Endothelial cell of umbilical vein (primary cell): ENCODE measurements around the gene SESN3. TPM values are rescaled to one million over a fixed set of nuclear protein-coding genes. Genes with fewer than 3 reads are reported as not detected.

ENCODE experiments used
- BruUV-seq: library from RNA; stranded (reverse); fragments of 400-500 nt; replicated peaks from 2 replicates; lab custom pipeline; 2021; lab: Mats Ljungman, UMichigan
- CTCF ChIA-PET: fragments of 300-600, 350-600 bp; sonication (Branson Sonifier 250); formaldehyde crosslinking; loops from one replicate; lab custom pipeline; 2021; ENCODE audit warnings: antibody characterized with exemption, inconsistent platforms; lab: Charles Lee
- POLR2A ChIA-PET: fragments of 300-600, 350-600 bp; sonication (Branson Sonifier 250); formaldehyde crosslinking; loops from one replicate; lab custom pipeline; 2021; ENCODE audit warnings: antibody characterized with exemption, inconsistent platforms; lab: Charles Lee
- DNase-seq: peaks from one replicate; pipeline ENCODE4 v3.0.0-alpha.2; 2011; ENCODE audit warnings: low read depth, low spot score
- FAIRE-seq: peaks from 2 replicates; lab custom pipeline; 2011; peaks lifted over from hg19 to GRCh38; lab: Jason Lieb, UNC
- H2AFZ ChIP-seq: 2 replicates; pipeline ENCODE4 v1.6.0; 2012; ENCODE audit warnings: low read depth, low read length, control low read depth, inconsistent platforms
- H3K27ac ChIP-seq: 2 replicates; pipeline ENCODE4 v1.5.1; 2011; ENCODE audit warnings: low read depth, mild to moderate bottlenecking, control low read depth, low read length, moderate library complexity; ENCODE audit not compliant: insufficient read depth
- H3K27me3 ChIP-seq, 2 experiments: 2 replicates each; pipeline versions ENCODE4 v1.6.0 to v1.6.1; 2011; ENCODE audit warnings: low read length in 2 of 2, mixed read lengths in 1 of 2; ENCODE audit not compliant: control insufficient read depth in 2 of 2, insufficient read depth in 2 of 2
- H3K36me3 ChIP-seq, 2 experiments: 2 replicates in 1 of 2; 3 replicates in 1 of 2; pipeline ENCODE4 v1.5.1; 2011; ENCODE audit warnings: low read length in 2 of 2, mild to moderate bottlenecking in 1 of 2, moderate library complexity in 1 of 2; ENCODE audit not compliant: control insufficient read depth in 2 of 2, insufficient read depth in 2 of 2; ENCODE audit errors: extremely low read depth in 1 of 2
- H3K4me1 ChIP-seq: 3 replicates; pipeline ENCODE4 v1.5.1; 2011; ENCODE audit warnings: mild to moderate bottlenecking, low read length; ENCODE audit not compliant: control insufficient read depth, insufficient read depth; ENCODE audit errors: extremely low read depth
- H3K4me2 ChIP-seq: 2 replicates; pipeline ENCODE4 v1.6.1; 2011; ENCODE audit warnings: low read length, control low read depth, mixed read lengths; ENCODE audit not compliant: insufficient read depth
- H3K4me3 ChIP-seq, 3 experiments: fragments of 200-600 bp in 1 of 3; sonication (generic), shearing (Covaris generic) in 1 of 3; replicated peaks in 1 of 3; 2 replicates each; pipeline ENCODE4 v1.5.1; 2011 to 2016; ENCODE audit warnings: control low read depth in 3 of 3, low read length in 3 of 3, mild to moderate bottlenecking in 2 of 3, inconsistent platforms in 1 of 3, low read depth in 1 of 3, moderate library complexity in 1 of 3; ENCODE audit not compliant: insufficient read depth in 1 of 3
- H3K79me2 ChIP-seq: 2 replicates; pipeline ENCODE4 v1.6.0; 2012; ENCODE audit warnings: low read length, inconsistent platforms; ENCODE audit not compliant: control insufficient read depth, insufficient read depth
- H3K9ac ChIP-seq: replicated peaks from 2 replicates; pipeline ENCODE3; 2011; ENCODE audit warnings: low read length, control low read depth; ENCODE audit not compliant: insufficient read depth; ENCODE audit errors: extremely low read depth
- H3K9me1 ChIP-seq: replicated peaks from 3 replicates; pipeline ENCODE4 v1.6.0; 2011; ENCODE audit warnings: mild to moderate bottlenecking, low read length; ENCODE audit not compliant: control insufficient read depth, insufficient read depth; ENCODE audit errors: extremely low read depth
- H3K9me3 ChIP-seq: replicated peaks from 2 replicates; pipeline ENCODE4 v1.5.1; 2012; ENCODE audit warnings: low read length, inconsistent platforms; ENCODE audit not compliant: control insufficient read depth, insufficient read depth
- H4K20me1 ChIP-seq: replicated peaks from 2 replicates; pipeline ENCODE3; 2011; ENCODE audit warnings: mild to moderate bottlenecking, low read length; ENCODE audit not compliant: control insufficient read depth, insufficient read depth; ENCODE audit errors: extremely low read depth
- CTCF ChIP-seq, 2 donors: IDR thresholded peaks; 1 replicate in 1 of 2; 2 replicates in 1 of 2; pipeline ENCODE4 v1.5.1; 2011; ENCODE audit warnings: low read length in 2 of 2, mild to moderate bottlenecking in 2 of 2, moderate library complexity in 2 of 2, control low read depth in 1 of 2, inconsistent platforms in 1 of 2, low read depth in 1 of 2; ENCODE audit not compliant: insufficient read depth in 1 of 2; ENCODE audit errors: extremely low read depth in 1 of 2
- EZH2 ChIP-seq: IDR thresholded peaks from 2 replicates; pipeline ENCODE4 v1.6.1; 2012; ENCODE audit warnings: borderline replicate concordance, low read depth, mild to moderate bottlenecking, moderate library complexity, low read length, inconsistent platforms; ENCODE audit not compliant: severe bottlenecking
- FOS ChIP-seq: IDR thresholded peaks from 2 replicates; pipeline ENCODE4 v1.6.1; 2011; ENCODE audit warnings: mild to moderate bottlenecking, low read length, moderate library complexity, borderline replicate concordance; ENCODE audit not compliant: insufficient read depth
- GATA2 ChIP-seq: IDR thresholded peaks from 2 replicates; pipeline ENCODE4 v1.7.0; 2011; ENCODE audit warnings: low read depth, mild to moderate bottlenecking, moderate library complexity, mixed read lengths, low read length; ENCODE audit not compliant: insufficient read length, insufficient read depth
- MAX ChIP-seq: IDR thresholded peaks from 2 replicates; pipeline ENCODE4 v1.6.1; 2011; ENCODE audit not compliant: insufficient read depth, insufficient read length
- MYC ChIP-seq: IDR thresholded peaks from one replicate; pipeline ENCODE4 v1.6.1; 2011; ENCODE audit warnings: mild to moderate bottlenecking, low read depth, low read length
- POLR2A ChIP-seq: IDR thresholded peaks from 2 replicates; pipeline ENCODE4 v1.6.1; 2012; ENCODE audit warnings: low read depth, mild to moderate bottlenecking, control low read depth, low read length
- POLR2AphosphoS5 ChIP-seq: IDR thresholded peaks from 2 replicates; pipeline ENCODE4 v1.6.1; 2012; ENCODE audit warnings: low read depth, mild to moderate bottlenecking, control low read depth, low read length, moderate library complexity; ENCODE audit not compliant: insufficient read depth
- dilution Hi-C: fragments of 300-500 bp; cut with MboI; formaldehyde crosslinking; loops from one replicate; pipeline ENCODE4 v1.15.0; 2019; ENCODE audit warnings: low sequenced_read_pairs; ENCODE audit not compliant: extremely low pct_ligation_motif_present
- intact Hi-C: fragments of 100-400 bp; cut with micrococcal nuclease; formaldehyde crosslinking; loops from one replicate; pipeline ENCODE4 v1.10.0; 2022
- polyA plus RNA-seq, 4 experiments: library from polyadenylated mRNA; depleted of rRNA in 3 of 4; stranded (reverse) in 3 of 4; unstranded in 1 of 4; fragments of >200 nt; gene quantifications; 2 replicates each; pipeline versions ENCODE4 v1.2.1 to v1.2.3, GENCODE V29; 2011 to 2012; ENCODE audit warnings: missing spikeins in 1 of 4
- total RNA-seq: library from RNA; stranded (reverse); gene quantifications from 2 replicates; pipeline ENCODE4 v1.2.3, GENCODE V29; 2021

Gene SESN3
- total and polyA plus RNA-seq, 2 donors (not counting 3 experiments of a cell fraction or from before 2014, with no cell fraction given), result 1.6 to 6.9 TPM

- intact Hi-C loops (loop anchor here (10.0 kb wide), 1 partner anchor 209 kb away; no protein-coding TSS in a partner anchor), dilution Hi-C loops (no loop called here)
- Histone ChIP-seq H3K4me2 (no peak overlapping the region), H4K20me1 (no peaks in the 10 kb centered on the region), H3K36me3 (no peaks in the 10 kb centered on the region), H3K9me3 (no peaks in the 10 kb centered on the region), H3K27ac (no peak overlapping the region), H3K4me3 (no peak overlapping the region), H3K27me3 (no peaks in the 10 kb centered on the region), H2AFZ (no peak overlapping the region), H3K9ac (no peak overlapping the region), H3K4me1 (peaks cover 6% of the 10 kb centered on the region), H3K9me1 (no peaks in the 10 kb centered on the region), H3K79me2 (no peaks in the 10 kb centered on the region)
- no TSS peak for BruUV-seq
- TF ChIP-seq MYC, result no peak
- TF ChIP-seq GATA2, result no peak
- no peak for TF ChIP-seq CTCF (IDR thresholded peaks at IDR 0.05; ENCODE audit: extremely low read depth in 1 of 2, insufficient read depth in 1 of 2, low read depth in 1 of 2, low read length in 2 of 2)
- TF ChIP-seq POLR2AphosphoS5, result no peak
- TF ChIP-seq POLR2A, result no peak
- TF ChIP-seq FOS, result no peak
- TF ChIP-seq MAX, result no peak
- no peak for TF ChIP-seq EZH2
- DNase-seq (no peak), FAIRE-seq (no peak)
- ChIA-PET CTCF (interaction anchor here (0.9 to 9.6 kb wide), 10 partner anchors 14 to 1273 kb away, joined by 3 to 176 read pairs (median 7); partner anchors contain the start of genes SESN3 and SRSF8), POLR2A (no interaction called here)
These were observed 75.6 kb downstream of the SESN3 start for GRCh38 chr11:95155385-95155784.
